H9 (cell line): Measurements from ENCODE around the gene SPRED2. TPM values are rescaled to one million over a fixed set of nuclear protein-coding genes. Genes with fewer than 3 reads are reported as not detected.
A peak's percentile ranks its signal among the peaks of the same experiment; 100 is the strongest.

Source experiments
- DNase-seq: peaks from one replicate; pipeline ENCODE4 v3.0.0-alpha.2; 2017
- H2AFZ ChIP-seq: one replicate; pipeline ENCODE4 v1.6.1; 2013; ENCODE audit warnings: mild to moderate bottlenecking, low read length, control low read depth, moderate library complexity
- H2AK5ac ChIP-seq: 2 replicates; pipeline ENCODE4 v1.6.1; 2013; ENCODE audit warnings: low read length, control low read depth, mixed read lengths; ENCODE audit not compliant: insufficient read length
- H2BK120ac ChIP-seq: one replicate; pipeline ENCODE4 v1.6.1; 2013; ENCODE audit warnings: low read depth, mild to moderate bottlenecking, low read length, control low read depth, inconsistent platforms; ENCODE audit not compliant: poor library complexity, severe bottlenecking
- H2BK12ac ChIP-seq: 2 replicates; pipeline ENCODE4 v1.6.1; 2013; ENCODE audit warnings: low read length, control low read depth, mixed read lengths, low read depth; ENCODE audit not compliant: insufficient read length
- H2BK15ac ChIP-seq: 2 replicates; pipeline ENCODE4 v1.6.1; 2013; ENCODE audit warnings: low read depth, low read length, control low read depth
- H2BK20ac ChIP-seq: one replicate; pipeline ENCODE4 v1.6.1; 2013; ENCODE audit warnings: low read depth, mild to moderate bottlenecking, low read length, control low read depth, inconsistent platforms; ENCODE audit not compliant: poor library complexity, severe bottlenecking
- H2BK5ac ChIP-seq: 2 replicates; pipeline ENCODE4 v1.6.1; 2013; ENCODE audit warnings: low read length, control low read depth, mixed read lengths; ENCODE audit not compliant: insufficient read length
- H3K14ac ChIP-seq: 2 replicates; pipeline ENCODE4 v1.6.1; 2013; ENCODE audit warnings: low read length, control low read depth; ENCODE audit not compliant: insufficient read depth
- H3K18ac ChIP-seq: 2 replicates; pipeline ENCODE4 v1.6.1; 2013; ENCODE audit warnings: low read depth, mild to moderate bottlenecking, mixed read lengths, low read length, control low read depth; ENCODE audit not compliant: insufficient read length
- H3K23ac ChIP-seq: 2 replicates; pipeline ENCODE4 v1.6.1; 2013; ENCODE audit warnings: low read length, control low read depth, mixed read lengths, low read depth; ENCODE audit not compliant: insufficient read length
- H3K23me2 ChIP-seq: 2 replicates; pipeline ENCODE4 v1.6.1; 2013; ENCODE audit warnings: low read depth, mild to moderate bottlenecking, mixed read lengths, low read length, control low read depth; ENCODE audit not compliant: insufficient read length, poor library complexity, severe bottlenecking
- H3K27ac ChIP-seq: 2 replicates; pipeline ENCODE4 v1.5.1; 2013; ENCODE audit warnings: low read length, control low read depth, mixed read lengths, low read depth; ENCODE audit not compliant: insufficient read length
- H3K27me3 ChIP-seq: 2 replicates; pipeline ENCODE4 v1.6.1; 2013; ENCODE audit warnings: low read length, control low read depth, inconsistent platforms; ENCODE audit not compliant: insufficient read depth
- H3K4ac ChIP-seq: 2 replicates; pipeline ENCODE4 v1.6.1; 2013; ENCODE audit warnings: low read depth, mild to moderate bottlenecking, control low read depth, inconsistent platforms, low read length, moderate library complexity
- H3K4me1 ChIP-seq: 2 replicates; pipeline ENCODE4 v1.6.1; 2013; ENCODE audit warnings: low read length, control low read depth, inconsistent platforms; ENCODE audit not compliant: insufficient read depth
- H3K4me2 ChIP-seq: 2 replicates; pipeline ENCODE4 v1.6.1; 2013; ENCODE audit warnings: low read length, control low read depth, mixed read lengths; ENCODE audit not compliant: insufficient read length, insufficient read depth
- H3K56ac ChIP-seq: 2 replicates; pipeline ENCODE4 v1.6.1; 2013; ENCODE audit warnings: low read depth, mild to moderate bottlenecking, mixed read lengths, low read length, control low read depth; ENCODE audit not compliant: insufficient read length
- H3K79me1 ChIP-seq: 2 replicates; pipeline ENCODE4 v1.6.1; 2013; ENCODE audit warnings: low read depth, mild to moderate bottlenecking, moderate library complexity, low read length, control low read depth, inconsistent platforms; ENCODE audit not compliant: insufficient read depth, poor library complexity, severe bottlenecking
- H3K79me2 ChIP-seq: 2 replicates; pipeline ENCODE4 v1.6.1; 2013; ENCODE audit warnings: low read length, control low read depth, inconsistent platforms; ENCODE audit not compliant: insufficient read depth
- H3K9ac ChIP-seq: 2 replicates; pipeline ENCODE4 v1.6.1; 2013; ENCODE audit warnings: low read length, control low read depth, mixed read lengths; ENCODE audit not compliant: insufficient read length; ENCODE audit errors: extremely low read depth
- H3K9me3 ChIP-seq: one replicate; pipeline ENCODE4 v1.6.1; 2013; ENCODE audit warnings: low read depth, low read length, inconsistent platforms; ENCODE audit not compliant: control insufficient read depth
- H3T11ph ChIP-seq: one replicate; pipeline ENCODE4 v1.6.1; 2013; ENCODE audit warnings: mild to moderate bottlenecking, low read length, control low read depth, inconsistent platforms
- H4K20me1 ChIP-seq: one replicate; pipeline ENCODE4 v1.6.1; 2013; ENCODE audit not compliant: control insufficient read depth, insufficient read length, insufficient read depth
- H4K5ac ChIP-seq: 2 replicates; pipeline ENCODE4 v1.6.1; 2013; ENCODE audit warnings: low read depth, mild to moderate bottlenecking, mixed read lengths, low read length, control low read depth; ENCODE audit not compliant: insufficient read length
- H4K8ac ChIP-seq: replicated peaks from 2 replicates; pipeline ENCODE4 v1.6.1; 2013; ENCODE audit warnings: low read length, control low read depth, mixed read lengths, low read depth; ENCODE audit not compliant: insufficient read length
- H4K91ac ChIP-seq: 2 replicates; pipeline ENCODE4 v1.6.1; 2013; ENCODE audit warnings: low read depth, mild to moderate bottlenecking, moderate library complexity, mixed read lengths, low read length, control low read depth; ENCODE audit not compliant: insufficient read length
- H3K27ac Mint-ChIP-seq, 3 experiments: 2 replicates in 2 of 3; 3 replicates in 1 of 3; pipeline ENCODE4 v1.8.0; 2020 to 2021; ENCODE audit warnings: mixed read lengths in 3 of 3, mild to moderate bottlenecking in 1 of 3, moderate library complexity in 1 of 3
- H3K27me3 Mint-ChIP-seq: 2 replicates; pipeline ENCODE4 v1.8.0; 2021; ENCODE audit warnings: low read depth, mild to moderate bottlenecking, moderate library complexity, mixed read lengths
- H3K36me3 Mint-ChIP-seq, 3 experiments: 2 replicates in 2 of 3; 3 replicates in 1 of 3; pipeline ENCODE4 v1.8.0; 2020 to 2021; ENCODE audit warnings: low read depth in 3 of 3, mixed read lengths in 3 of 3; ENCODE audit not compliant: insufficient read depth in 1 of 3
- H3K4me1 Mint-ChIP-seq, 2 experiments: 2 replicates each; pipeline ENCODE4 v1.8.0; 2020; ENCODE audit warnings: mixed read lengths in 2 of 2
- H3K4me3 Mint-ChIP-seq, 2 experiments: 2 replicates in 1 of 2; 3 replicates in 1 of 2; pipeline ENCODE4 v1.8.0; 2020 to 2021; ENCODE audit warnings: mild to moderate bottlenecking in 2 of 2, mixed read lengths in 2 of 2, moderate library complexity in 1 of 2
- H3K9me3 Mint-ChIP-seq, 2 experiments: 2 replicates in 1 of 2; 3 replicates in 1 of 2; pipeline ENCODE4 v1.8.0; 2020; ENCODE audit warnings: mild to moderate bottlenecking in 2 of 2, mixed read lengths in 2 of 2, moderate library complexity in 1 of 2
- CTCF ChIP-seq: fragments of 200-600 bp; sonication (generic); conservative IDR thresholded peaks from 3 replicates; pipeline ENCODE4 v1.8.0; 2021; ENCODE audit warnings: antibody characterized with exemption, mild to moderate bottlenecking
- WGBS: extraction: QIAGEN DNeasy Blood & Tissue Kit; methylation state at CpG from one replicate; pipeline ENCODE4 v1.1.7; 2013; ENCODE audit warnings: missing lambda C conversion rate, low lambda C conversion rate, mixed read lengths; ENCODE audit not compliant: insufficient read length; ENCODE audit errors: extremely low coverage; 5-methylcytosine and 5-hydroxymethylcytosine counted together
- total RNA-seq: library from RNA; stranded (reverse); gene quantifications from 2 replicates; pipeline ENCODE4 v1.2.1, GENCODE V29; 2021

SPRED2 gene
- total RNA-seq, 1 experiment from 2014 or later, result 23.5 TPM

- no peak overlapping the region for H2BK5ac ChIP-seq
- H2AK5ac ChIP-seq, result no peak overlapping the region
- H3K79me2 ChIP-seq, result 0 out of 2 replicates have a peak, but pooled peaks cover 3% of the 10 kb centered on the region
- H3K27me3 Mint-ChIP-seq, result no peaks in the 10 kb centered on the region
- no peak overlapping the region for H2BK120ac ChIP-seq
- H4K91ac ChIP-seq, result no peak overlapping the region
- no peak overlapping the region for H3K4me2 ChIP-seq
- no peaks in the 10 kb centered on the region for H3K9me3 ChIP-seq
- H2BK12ac ChIP-seq, result no peak overlapping the region
- no peak overlapping the region for H3K14ac ChIP-seq
- H3K9ac ChIP-seq, result no peak overlapping the region
- H3K23ac ChIP-seq, result no peak overlapping the region
- no peaks in the 10 kb centered on the region for H4K20me1 ChIP-seq
- H3K79me1 ChIP-seq, result peaks cover 4% of the 10 kb centered on the region
- H3K4ac ChIP-seq, result no peak overlapping the region
- peaks cover 31 to 32% of the 10 kb centered on the region in 2 experiments for H3K4me1 Mint-ChIP-seq
- no peak overlapping the region for H3K4me3 Mint-ChIP-seq
- H3K9me3 Mint-ChIP-seq, result no peaks in the 10 kb centered on the region
- H3K4me1 ChIP-seq, result no peaks in the 10 kb centered on the region; the same call in 1 of the 2 replicates
- H4K5ac ChIP-seq, result no peak overlapping the region
- H2AFZ ChIP-seq, result no peak overlapping the region
- H3K27ac Mint-ChIP-seq, result peak overlapping the region in 1 of 3 experiments; percentile 14; a peak in 2 of 7 replicates
- no CpG with 5 or more reads among the region's 6 CpGs for WGBS
- H4K8ac ChIP-seq, result no peak overlapping the region
- no peak for DNase-seq
- no peak overlapping the region for H2BK20ac ChIP-seq
- no peak overlapping the region for H3T11ph ChIP-seq
- H3K36me3 Mint-ChIP-seq, result peaks cover 0 to 3% (median 0%) of the 10 kb centered on the region in 3 experiments; a peak in 1 of 7 replicates
- H2BK15ac ChIP-seq, result no peak overlapping the region
- no peak overlapping the region for H3K56ac ChIP-seq
- no peak for TF ChIP-seq CTCF
- H3K18ac ChIP-seq, result no peak overlapping the region
- H3K27me3 ChIP-seq, result no peaks in the 10 kb centered on the region
- no peak overlapping the region for H3K27ac ChIP-seq
- no peaks in the 10 kb centered on the region for H3K23me2 ChIP-seq
These were observed 42.3 kb downstream of the SPRED2 start for GRCh38 chr2:65390134-65390533.
